Epithelial cell of esophagus (primary cell): Measurements from ENCODE around the gene IGF2.
"Not testable (repeated sequence)": the region's sequence is repeated elsewhere in the genome, so short reads cannot be mapped to it uniquely, and the experiment has no call there.

Source experiments
- DNase-seq: peaks from one replicate; pipeline ENCODE4 v3.0.0; 2010; ENCODE audit warnings: low read depth
- H3K4me3 ChIP-seq: 2 replicates; pipeline ENCODE4 v1.5.1; 2011; ENCODE audit warnings: mild to moderate bottlenecking, low read length, control low read depth
- CTCF ChIP-seq: IDR thresholded peaks from 2 replicates; pipeline ENCODE4 v1.5.1; 2011; ENCODE audit warnings: low read depth, mild to moderate bottlenecking, low read length, control low read depth, inconsistent platforms; ENCODE audit not compliant: insufficient read depth; ENCODE audit errors: missing control alignments

IGF2 gene

GRCh38 chr11:2182075-2182474 is 42.9 kb upstream of the IGF2 start:
- no peak for DNase-seq
- TF ChIP-seq CTCF, result no peak
- no peak overlapping the region for H3K4me3 ChIP-seq

GRCh38 chr11:2180789-2181370 is 41.7 kb upstream of the IGF2 start:
- no peak overlapping the region for H3K4me3 ChIP-seq
- no peak for TF ChIP-seq CTCF
- peak; percentile 83 for DNase-seq

- no peak for TF ChIP-seq CTCF
- H3K4me3 ChIP-seq, result no peak overlapping the region
- no peak for DNase-seq
These were observed 41.2 kb upstream of the IGF2 start for GRCh38 chr11:2180347-2180746.

GRCh38 chr11:2179516-2179915 is 40.3 kb upstream of the IGF2 start:
- no peak for DNase-seq
- TF ChIP-seq CTCF, result no peak
- H3K4me3 ChIP-seq, result no peak overlapping the region

- no peak for TF ChIP-seq CTCF
- DNase-seq, result peak; percentile 93
- H3K4me3 ChIP-seq, result no peak overlapping the region
These were observed 39.8 kb upstream of the IGF2 start for GRCh38 chr11:2178906-2179494.

- not testable (repeated sequence) for H3K4me3 ChIP-seq, DNase-seq
These were observed 39.0 kb upstream of the IGF2 start for GRCh38 chr11:2178055-2178773.

- H3K4me3 ChIP-seq, result no peak overlapping the region
- TF ChIP-seq CTCF, result no peak
- DNase-seq, result no peak
These were observed 37.9 kb upstream of the IGF2 start for GRCh38 chr11:2177076-2177475.
